Thyroid gland (tissue), 4 donors: ENCODE measurements around the gene WDCP. TPM values are rescaled to one million over a fixed set of nuclear protein-coding genes. Genes with fewer than 3 reads are reported as not detected.

Source experiments
- DNase-seq, 2 donors: peaks; one replicate each; pipeline ENCODE4 v3.0.0-alpha.2; 2019
- H3K27ac ChIP-seq, 3 donors: fragments of 200-600 bp; sonication (generic); 1 replicate in 2 of 3; 2 replicates in 1 of 3; pipeline ENCODE4 v1.5.1; 2016 to 2019; ENCODE audit warnings: mild to moderate bottlenecking in 1 of 3, moderate library complexity in 1 of 3
- H3K27me3 ChIP-seq: fragments of 200-600 bp; sonication (generic); one replicate; pipeline ENCODE4 v1.5.1; 2019
- H3K36me3 ChIP-seq, 2 donors: fragments of 200-600 bp; sonication (generic); one replicate each; pipeline ENCODE4 v1.5.1; 2016 to 2019
- H3K4me1 ChIP-seq, 2 donors: fragments of 200-600 bp; sonication (generic); one replicate each; pipeline ENCODE4 v1.5.1; 2017 to 2019
- H3K4me3 ChIP-seq, 3 donors: fragments of 200-600 bp; sonication (generic); replicated peaks in 1 of 3; 1 replicate in 2 of 3; 2 replicates in 1 of 3; pipeline ENCODE4 v1.5.1; 2016; ENCODE audit warnings: mild to moderate bottlenecking in 1 of 3
- H3K9me3 ChIP-seq: fragments of 200-600 bp; sonication (generic); one replicate; pipeline ENCODE4 v1.5.1; 2017
- CTCF ChIP-seq, 6 experiments: fragments of 200-600 bp in 3 of 6; fragments of 450-650 bp in 3 of 6; sonication (generic) in 3 of 6; IDR thresholded peaks; one replicate each; pipeline ENCODE4 v1.5.1; 2016 to 2019; ENCODE audit warnings: antibody characterized with exemption in 6 of 6, mild to moderate bottlenecking in 2 of 6, inconsistent platforms in 1 of 6, moderate library complexity in 1 of 6
- POLR2A ChIP-seq, 2 donors: fragments of 450-650 bp; IDR thresholded peaks; one replicate each; pipeline ENCODE4 v1.6.1; 2017; ENCODE audit warnings: antibody characterized with exemption in 2 of 2, mild to moderate bottlenecking in 2 of 2, moderate library complexity in 1 of 2
- WGBS, 2 donors: methylation state at CpG; one replicate each; pipeline ENCODE4 v1.1.5; 2017; 5-methylcytosine and 5-hydroxymethylcytosine counted together
- intact Hi-C: fragments of 100-400 bp; cut with DNase I; formaldehyde crosslinking; loops from one replicate; pipeline ENCODE4 v1.15.1; 2023
- total RNA-seq, 4 donors: library from RNA; depleted of rRNA; stranded (reverse); fragments of >200 nt; gene quantifications; one replicate each; pipeline ENCODE4 v1.2.3, GENCODE V29; 2016

WDCP gene
- total RNA-seq, 4 donors from 2014 or later, result 3.0 to 6.0 (median 4.6) TPM

- no peak for DNase-seq
- Histone ChIP-seq H3K27me3 (no peaks in the 10 kb centered on the region), H3K9me3 (no peaks in the 10 kb centered on the region), H3K4me3 (no peak overlapping the region), H3K36me3 (peaks cover 16 to 36% of the 10 kb centered on the region in 2 donors), H3K27ac (no peak overlapping the region), H3K4me1 (no peaks in the 10 kb centered on the region)
- TF ChIP-seq CTCF (IDR thresholded peaks at IDR 0.05), result no peak
- no peak for TF ChIP-seq POLR2A (IDR thresholded peaks at IDR 0.05)
- intact Hi-C loops, result no loop called here
- WGBS, 2 donors, result 84 to 85% methylated on average over 2 of the region's 2 CpGs
Measured at GRCh38 chr2:24065341-24065740, 18.1 kb upstream of the WDCP start.

GRCh38 chr2:24058564-24059271 lies 11.5 kb upstream of the WDCP start:
- no peak for TF ChIP-seq POLR2A (IDR thresholded peaks at IDR 0.05)
- no peak for TF ChIP-seq CTCF (IDR thresholded peaks at IDR 0.05)

GRCh38 chr2:24055750-24056149 lies 8.6 kb upstream of the WDCP start:
- no peak for DNase-seq
- no peaks in the 10 kb centered on the region for H3K27me3 ChIP-seq
- no peak overlapping the region for H3K4me3 ChIP-seq
- no peaks in the 10 kb centered on the region for H3K9me3 ChIP-seq
- intact Hi-C loops, result no loop called here
- 94 to 97% methylated on average over 6 of the region's 6 CpGs for WGBS, 2 donors
- no peaks in the 10 kb centered on the region for H3K4me1 ChIP-seq
- TF ChIP-seq POLR2A (IDR thresholded peaks at IDR 0.05) (no peak), CTCF (IDR thresholded peaks at IDR 0.05) (no peak)
- H3K36me3 ChIP-seq, result no peaks in the 10 kb centered on the region
- H3K27ac ChIP-seq, result no peak overlapping the region

More at GRCh38 chr2:24058564-24059271, 11.5 kb upstream of the WDCP start:
- intact Hi-C loops, result no loop called here
- H3K27ac ChIP-seq, result no peak overlapping the region
- no peaks in the 10 kb centered on the region for H3K4me1 ChIP-seq
- DNase-seq, result no peak
- H3K4me3 ChIP-seq, result no peak overlapping the region
- H3K9me3 ChIP-seq, result no peaks in the 10 kb centered on the region
- WGBS, 2 donors, result 86 to 87% methylated on average over 4 of the region's 4 CpGs
- no peaks in the 10 kb centered on the region for H3K36me3 ChIP-seq
- H3K27me3 ChIP-seq, result no peaks in the 10 kb centered on the region

GRCh38 chr2:24054366-24055010 lies 7.3 kb upstream of the WDCP start:
- intact Hi-C loops, result no loop called here
- no peak overlapping the region for H3K4me3 ChIP-seq
- 77 to 81% methylated on average over 5 to 8 of the region's 8 CpGs for WGBS, 2 donors
- peaks cover 0 to 4% of the 10 kb centered on the region in 2 donors for H3K4me1 ChIP-seq
- no peak for DNase-seq
- TF ChIP-seq POLR2A (IDR thresholded peaks at IDR 0.05) (no peak), CTCF (IDR thresholded peaks at IDR 0.05) (no peak)
- H3K27ac ChIP-seq, result no peak overlapping the region
- no peaks in the 10 kb centered on the region for H3K9me3 ChIP-seq
- H3K27me3 ChIP-seq, result no peaks in the 10 kb centered on the region
- H3K36me3 ChIP-seq, result no peaks in the 10 kb centered on the region

GRCh38 chr2:24052951-24053350 lies 5.8 kb upstream of the WDCP start:
- Histone ChIP-seq H3K4me1 (peaks cover 8 to 12% of the 10 kb centered on the region in 2 donors), H3K27me3 (no peaks in the 10 kb centered on the region), H3K4me3 (no peak overlapping the region), H3K9me3 (no peaks in the 10 kb centered on the region), H3K36me3 (no peaks in the 10 kb centered on the region), H3K27ac (no peak overlapping the region)
- 94% methylated on average over 1 of the region's 1 CpG for WGBS, 2 donors
- DNase-seq, result no peak
- intact Hi-C loops, result no loop called here
- no peak for TF ChIP-seq POLR2A (IDR thresholded peaks at IDR 0.05)
- no peak for TF ChIP-seq CTCF (IDR thresholded peaks at IDR 0.05)
